ENCODE data around the gene TUSC2.
A peak's percentile ranks its signal among the peaks of the same experiment; 100 is the strongest.
"Not testable (repeated sequence)": the region's sequence is repeated elsewhere in the genome, so short reads cannot be mapped to it uniquely, and the experiment has no call there.

The TUSC2 gene

GRCh38 chr3:50316657-50317242, 11.3 kb downstream of the TUSC2 start:
- DNase-seq, result no peak

- DNase-seq, result no peak
Observed at GRCh38 chr3:50314816-50315215, 13.2 kb downstream of the TUSC2 start.

- no peak for DNase-seq
Observed at GRCh38 chr3:50314342-50314741, 13.7 kb downstream of the TUSC2 start.

- not testable (repeated sequence) for DNase-seq
Observed at GRCh38 chr3:50312041-50312440, 16.0 kb downstream of the TUSC2 start.

- DNase-seq, result no peak
Observed at GRCh38 chr3:50304601-50305000, 23.4 kb downstream of the TUSC2 start.

GRCh38 chr3:50303013-50303815, 24.8 kb downstream of the TUSC2 start, which contains the start of gene HYAL1:
TSS of gene HYAL1 (minus strand) at chr3:50303574. CDS start at chr3:50302956, 618 bp downstream.
- DNase-seq, result no peak

- DNase-seq, result no peak
Observed at GRCh38 chr3:50302095-50303012, 25.7 kb downstream of the TUSC2 start.

GRCh38 chr3:50300681-50301254, 27.3 kb downstream of the TUSC2 start:
- DNase-seq, result no peak

- DNase-seq, result no peak
Observed at GRCh38 chr3:50299929-50300680, 27.9 kb downstream of the TUSC2 start.

- no peak for DNase-seq
Observed at GRCh38 chr3:50299638-50299928, 28.4 kb downstream of the TUSC2 start.

GRCh38 chr3:50298836-50299637, 29.0 kb downstream of the TUSC2 start, which contains the start of the genes HYAL3 and NAA80:
TSS of gene HYAL3 (minus strand) at chr3:50299405. CDS start at chr3:50295602, 3,803 bp downstream.
TSS of gene NAA80 (minus strand) at chr3:50299405. CDS start at chr3:50297463, 1,942 bp downstream.
- DNase-seq, result peak; percentile 96 to 99

- peak in 1 of 2 experiments; percentile 31 for DNase-seq
Observed at GRCh38 chr3:50297896-50298725, 29.9 kb downstream of the TUSC2 start.

GRCh38 chr3:50297384-50297775, 30.6 kb downstream of the TUSC2 start:
- no peak for DNase-seq

GRCh38 chr3:50296721-50297383, 31.2 kb downstream of the TUSC2 start:
- DNase-seq, result no peak

- DNase-seq, result no peak
Observed at GRCh38 chr3:50295553-50296431, 32.2 kb downstream of the TUSC2 start.

GRCh38 chr3:50294492-50295403, 33.3 kb downstream of the TUSC2 start:
- DNase-seq, result no peak

GRCh38 chr3:50294089-50294488, 33.9 kb downstream of the TUSC2 start:
- DNase-seq, result no peak

Measured in NCI-H526 (cell line).